Measurements from ENCODE around the gene CRADD. TPM values are rescaled to one million over a fixed set of nuclear protein-coding genes. Genes with fewer than 3 reads are reported as not detected.
A peak's percentile ranks its signal among the peaks of the same experiment; 100 is the strongest.

The CRADD gene
- polyA plus RNA-seq, 1 of the 3 experiments (the other 2 are of a cell fraction): 13.6 TPM

DNA sequence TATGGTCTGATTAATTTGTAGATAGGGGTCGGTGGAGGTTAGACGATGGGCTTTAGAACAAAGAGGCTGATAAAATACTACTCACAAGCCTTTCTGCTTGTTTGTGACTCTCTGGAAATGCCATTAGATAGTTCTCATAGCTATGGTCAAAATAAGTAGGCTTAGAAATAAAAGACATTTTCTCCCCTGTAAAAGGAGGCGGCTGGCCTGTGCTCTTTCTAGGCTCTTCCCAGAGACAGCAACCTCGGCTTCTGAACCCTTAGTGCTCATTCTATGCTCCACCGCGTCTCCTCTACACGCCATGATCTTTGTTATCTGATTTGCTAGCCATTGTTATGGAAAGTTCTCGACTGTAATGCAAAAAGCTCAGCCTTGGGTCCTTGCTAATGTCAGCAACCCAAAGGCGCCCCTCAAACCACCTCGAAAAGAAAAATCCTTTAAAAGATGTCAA is 64.5 kb downstream of the CRADD start:
- H3K9me3 ChIP-seq: no peaks in the 10 kb centered on the region
- peak overlapping the region; percentile 72 for H3K9ac ChIP-seq
- H3K79me2 ChIP-seq (ENCODE audit: insufficient read depth): no peaks in the 10 kb centered on the region
- H3K27me3 ChIP-seq (ENCODE audit: insufficient read depth): no peaks in the 10 kb centered on the region
- peak; percentile 51 for DNase-seq
- POLR2A ChIA-PET: interaction anchor here (1.4 kb wide), 1 partner anchor 42 kb away, joined by 3 read pairs; no protein-coding TSS in a partner anchor
- H3K4me1 ChIP-seq (ENCODE audit: control insufficient read depth in 1 of 2, insufficient read depth in 2 of 2, low read depth in 1 of 2, low read length in 1 of 2): peaks cover 6 to 9% of the 10 kb centered on the region in 2 experiments; a peak in 2 of 4 replicates
- peak overlapping the region; percentile 94 for H2AFZ ChIP-seq (ENCODE audit: low read depth)
- no peaks in the 10 kb centered on the region for H3F3A ChIP-seq (replicated peaks; ENCODE audit: insufficient read depth)
- peak overlapping the region; percentile 90 to 97 for H3K27ac ChIP-seq (ENCODE audit: low read depth in 2 of 2, low read length in 1 of 2)
- H3K4me2 ChIP-seq: peak overlapping the region; percentile 85
- peak overlapping the region; percentile 68 to 73 for H3K4me3 ChIP-seq (ENCODE audit: low read depth in 2 of 2, low read length in 1 of 2)
- H4K20me1 ChIP-seq (ENCODE audit: insufficient read depth): no peaks in the 10 kb centered on the region
- no peaks in the 10 kb centered on the region for H3K36me3 ChIP-seq (replicated peaks in 1 of 2; ENCODE audit: control insufficient read depth in 1 of 2, insufficient read depth in 2 of 2, low read length in 1 of 2)
- H3K9me2 ChIP-seq: no peaks in the 10 kb centered on the region
- no peak for TF ChIP-seq GABPA (IDR thresholded peaks at IDR 0.05; ENCODE audit: low read depth)
- TF ChIP-seq GATA2 (CRISPR knock-in tag; IDR thresholded peaks at IDR 0.05): peak; percentile 28
- CTCF ChIA-PET: interaction anchor here (0.7 to 2.9 kb wide), 22 partner anchors 11 to 360 kb away, joined by 3 to 27 read pairs (median 4); no protein-coding TSS in a partner anchor
- 37% methylated on average over 9 of the region's 10 CpGs for WGBS (ENCODE audit: low lambda C conversion rate)

GRCh38 chr12:93742110-93742934 is 65.1 kb downstream of the CRADD start:
- Histone ChIP-seq H4K20me1 (ENCODE audit: insufficient read depth) (no peaks in the 10 kb centered on the region), H2AFZ (ENCODE audit: low read depth) (peak overlapping the region; percentile 94), H3K4me1 (ENCODE audit: control insufficient read depth in 1 of 2, insufficient read depth in 2 of 2, low read depth in 1 of 2, low read length in 1 of 2) (peaks cover 6 to 9% of the 10 kb centered on the region in 2 experiments; a peak in 2 of 4 replicates), H3K9me3 (no peaks in the 10 kb centered on the region), H3K9me2 (no peaks in the 10 kb centered on the region), H3K79me2 (ENCODE audit: insufficient read depth) (no peaks in the 10 kb centered on the region), H3K27me3 (ENCODE audit: insufficient read depth) (no peaks in the 10 kb centered on the region), H3K9ac (peak overlapping the region; percentile 72), H3K36me3 (replicated peaks in 1 of 2; ENCODE audit: control insufficient read depth in 1 of 2, insufficient read depth in 2 of 2, low read length in 1 of 2) (no peaks in the 10 kb centered on the region), H3K4me3 (ENCODE audit: low read depth in 2 of 2, low read length in 1 of 2) (peak overlapping the region; percentile 68 to 73), H3F3A (replicated peaks; ENCODE audit: insufficient read depth) (no peaks in the 10 kb centered on the region), H3K27ac (ENCODE audit: low read depth in 2 of 2, low read length in 1 of 2) (peak overlapping the region; percentile 90 to 97), H3K4me2 (peak overlapping the region; percentile 85)
- WGBS (ENCODE audit: low lambda C conversion rate): 4% methylated on average over 31 of the region's 45 CpGs
- DNase-seq: peak; percentile 93
- POLR2A ChIA-PET: interaction anchor here (1.0 to 1.4 kb wide), 2 partner anchors 42 to 65 kb away, joined by 3 read pairs; partner anchors contain the start of gene CRADD
- TF ChIP-seq, protein P1, sequence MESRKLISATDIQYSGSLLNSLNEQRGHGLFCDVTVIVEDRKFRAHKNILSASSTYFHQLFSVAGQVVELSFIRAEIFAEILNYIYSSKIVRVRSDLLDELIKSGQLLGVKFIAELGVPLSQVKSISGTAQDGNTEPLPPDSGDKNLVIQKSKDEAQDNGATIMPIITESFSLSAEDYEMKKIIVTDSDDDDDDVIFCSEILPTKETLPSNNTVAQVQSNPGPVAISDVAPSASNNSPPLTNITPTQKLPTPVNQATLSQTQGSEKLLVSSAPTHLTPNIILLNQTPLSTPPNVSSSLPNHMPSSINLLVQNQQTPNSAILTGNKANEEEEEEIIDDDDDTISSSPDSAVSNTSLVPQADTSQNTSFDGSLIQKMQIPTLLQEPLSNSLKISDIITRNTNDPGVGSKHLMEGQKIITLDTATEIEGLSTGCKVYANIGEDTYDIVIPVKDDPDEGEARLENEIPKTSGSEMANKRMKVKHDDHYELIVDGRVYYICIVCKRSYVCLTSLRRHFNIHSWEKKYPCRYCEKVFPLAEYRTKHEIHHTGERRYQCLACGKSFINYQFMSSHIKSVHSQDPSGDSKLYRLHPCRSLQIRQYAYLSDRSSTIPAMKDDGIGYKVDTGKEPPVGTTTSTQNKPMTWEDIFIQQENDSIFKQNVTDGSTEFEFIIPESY (IDR thresholded peaks at IDR 0.05; ENCODE audit: borderline replicate concordance, low read depth): no peak
- no peak for TF ChIP-seq JUND (IDR thresholded peaks at IDR 0.05)
- no peak for TF ChIP-seq NRF1 (IDR thresholded peaks at IDR 0.05; ENCODE audit: low read depth, low read length)
- 0 out of 4 replicates have a peak, but pooled peaks of 1 of the 2 experiments have one; percentile 6 for TF ChIP-seq EP300 (IDR thresholded peaks at IDR 0.05; ENCODE audit: borderline replicate concordance in 1 of 2, low read depth in 1 of 2, low read length in 1 of 2)
- peak; percentile 55; the same call in 1 of the 2 replicates for TF ChIP-seq RFX5 (IDR thresholded peaks at IDR 0.05; ENCODE audit: low read length)
- TF ChIP-seq CTCF (IDR thresholded peaks at IDR 0.05): peak; percentile 50
- TF ChIP-seq SMC3 (IDR thresholded peaks at IDR 0.05; ENCODE audit: low read depth, low read length): peak; percentile 37
- 0 out of 2 replicates have a peak, but pooled peaks have one; percentile 4 for TF ChIP-seq TEAD4 (IDR thresholded peaks at IDR 0.05; ENCODE audit: borderline replicate concordance, insufficient read depth)
- peak; percentile 47 for TF ChIP-seq RAD21 (IDR thresholded peaks at IDR 0.05; ENCODE audit: low read length)
- TF ChIP-seq GATA2 (CRISPR knock-in tag; IDR thresholded peaks at IDR 0.05): peak; percentile 40
- TF ChIP-seq, protein P2, sequence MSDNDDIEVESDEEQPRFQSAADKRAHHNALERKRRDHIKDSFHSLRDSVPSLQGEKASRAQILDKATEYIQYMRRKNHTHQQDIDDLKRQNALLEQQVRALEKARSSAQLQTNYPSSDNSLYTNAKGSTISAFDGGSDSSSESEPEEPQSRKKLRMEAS (IDR thresholded peaks at IDR 0.05; ENCODE audit: low read depth): peak; percentile 25; the same call in 1 of the 2 replicates
- TF ChIP-seq CHD2 (IDR thresholded peaks at IDR 0.05; ENCODE audit: low read length, partially characterized antibody): peak; percentile 33
- CTCF ChIA-PET: interaction anchor here (0.7 to 2.9 kb wide), 25 partner anchors 10 to 359 kb away, joined by 3 to 27 read pairs (median 4); no protein-coding TSS in a partner anchor
